Keratinocyte (primary cell): ENCODE results near the gene FBLN1. TPM values are rescaled to one million over a fixed set of nuclear protein-coding genes. Genes with fewer than 3 reads are reported as not detected.
A peak's percentile ranks its signal among the peaks of the same experiment; 100 is the strongest.

Experiments used
- DNase-seq: peaks from one replicate; pipeline ENCODE4 v3.0.0-alpha.2; 2011; ENCODE audit warnings: low read depth, missing footprints, low spot score
- FAIRE-seq: peaks from 2 replicates; lab custom pipeline; 2011; peaks lifted over from hg19 to GRCh38; lab: Jason Lieb, UNC
- H2AFZ ChIP-seq: 2 replicates; pipeline ENCODE4 v1.6.0; 2012; ENCODE audit warnings: low read length, control low read depth, inconsistent platforms; ENCODE audit not compliant: control insufficient read depth
- H3K27ac ChIP-seq: 2 replicates; pipeline ENCODE4 v1.5.1; 2011; ENCODE audit warnings: low read length; ENCODE audit not compliant: control insufficient read depth, insufficient read depth
- H3K27me3 ChIP-seq: 3 replicates; pipeline ENCODE4 v1.6.0; 2011; ENCODE audit warnings: low read length; ENCODE audit not compliant: control insufficient read depth, insufficient read depth; ENCODE audit errors: extremely low read depth
- H3K36me3 ChIP-seq, 2 experiments: 2 replicates in 1 of 2; 3 replicates in 1 of 2; pipeline ENCODE4 v1.5.1; 2011; ENCODE audit warnings: low read length in 2 of 2, mild to moderate bottlenecking in 1 of 2; ENCODE audit not compliant: control insufficient read depth in 2 of 2, insufficient read depth in 2 of 2; ENCODE audit errors: extremely low read depth in 1 of 2
- H3K4me1 ChIP-seq: 3 replicates; pipeline ENCODE4 v1.5.1; 2011; ENCODE audit warnings: low read length; ENCODE audit not compliant: control insufficient read depth, insufficient read depth; ENCODE audit errors: extremely low read depth
- H3K4me2 ChIP-seq: 3 replicates; pipeline ENCODE4 v1.6.0; 2011; ENCODE audit warnings: low read depth, low read length; ENCODE audit not compliant: control insufficient read depth, insufficient read depth; ENCODE audit errors: extremely low read depth
- H3K4me3 ChIP-seq, 3 experiments: fragments of 200-600 bp in 1 of 3; sonication (generic) in 1 of 3; 2 replicates in 2 of 3; 3 replicates in 1 of 3; pipeline ENCODE4 v1.5.1; 2011 to 2016; ENCODE audit warnings: low read length in 3 of 3, mild to moderate bottlenecking in 3 of 3, control low read depth in 2 of 3, inconsistent platforms in 1 of 3, low read depth in 1 of 3, mixed read lengths in 1 of 3, mixed run types in 1 of 3, moderate library complexity in 1 of 3; ENCODE audit not compliant: control insufficient read depth in 2 of 3, insufficient read depth in 2 of 3; ENCODE audit errors: extremely low read depth in 1 of 3
- H3K79me2 ChIP-seq: 2 replicates; pipeline ENCODE4 v1.6.0; 2012; ENCODE audit warnings: low read length; ENCODE audit not compliant: control insufficient read depth, insufficient read depth
- H3K9ac ChIP-seq: 3 replicates; pipeline ENCODE4 v1.6.0; 2011; ENCODE audit warnings: low read length; ENCODE audit not compliant: control insufficient read depth, insufficient read depth; ENCODE audit errors: extremely low read depth
- H3K9me1 ChIP-seq: 3 replicates; pipeline ENCODE4 v1.6.0; 2011; ENCODE audit warnings: low read length; ENCODE audit not compliant: control insufficient read depth, insufficient read depth; ENCODE audit errors: extremely low read depth
- H3K9me3 ChIP-seq: 2 replicates; pipeline ENCODE4 v1.5.1; 2012; ENCODE audit warnings: low read depth, low read length; ENCODE audit not compliant: control insufficient read depth
- H4K20me1 ChIP-seq: 3 replicates; pipeline ENCODE4 v1.6.0; 2011; ENCODE audit warnings: low read length; ENCODE audit not compliant: control insufficient read depth, insufficient read depth; ENCODE audit errors: extremely low read depth
- EZH2 ChIP-seq: IDR thresholded peaks from one replicate; pipeline ENCODE4 v1.6.1; 2012; ENCODE audit warnings: inconsistent platforms, mild to moderate bottlenecking, low read length, moderate library complexity
- dilution Hi-C: fragments of 300-500 bp; cut with MboI; formaldehyde crosslinking; loops from one replicate; pipeline ENCODE4 v1.7.0; 2020; ENCODE audit warnings: low sequenced_read_pairs; ENCODE audit not compliant: extremely low pct_ligation_motif_present
- polyA plus RNA-seq, 5 experiments: library from polyadenylated mRNA; depleted of rRNA in 3 of 5; stranded (reverse) in 3 of 5; stranded (forward) in 1 of 5; unstranded in 1 of 5; fragments of >200 nt; gene quantifications; 1 replicate in 1 of 5; 2 replicates in 3 of 5; 3 replicates in 1 of 5; pipeline versions ENCODE4 v1.2.1 to v1.2.3, GENCODE V29; 2011 to 2012; ENCODE audit warnings: missing spikeins in 2 of 5, low read depth in 1 of 5, low replicate concordance in 1 of 5
- TF ChIP-seq, protein P1 (sequence below), 3 experiments: IDR thresholded peaks in 1 of 3; conservative IDR thresholded peaks in 1 of 3; optimal IDR thresholded peaks in 1 of 3; 2 replicates in 2 of 3; 3 replicates in 1 of 3; pipeline versions ENCODE3 to v1.5.1; 2011; ENCODE audit warnings: low read length in 3 of 3, mild to moderate bottlenecking in 3 of 3, moderate library complexity in 2 of 3, control low read depth in 1 of 3, inconsistent platforms in 1 of 3; ENCODE audit not compliant: insufficient read depth in 2 of 3; ENCODE audit errors: extremely low read depth in 1 of 3

FBLN1 gene
- polyA plus RNA-seq, 1 donor (not counting 4 experiments of a cell fraction or from before 2014, with no cell fraction given), result 13.7 TPM

DNA sequence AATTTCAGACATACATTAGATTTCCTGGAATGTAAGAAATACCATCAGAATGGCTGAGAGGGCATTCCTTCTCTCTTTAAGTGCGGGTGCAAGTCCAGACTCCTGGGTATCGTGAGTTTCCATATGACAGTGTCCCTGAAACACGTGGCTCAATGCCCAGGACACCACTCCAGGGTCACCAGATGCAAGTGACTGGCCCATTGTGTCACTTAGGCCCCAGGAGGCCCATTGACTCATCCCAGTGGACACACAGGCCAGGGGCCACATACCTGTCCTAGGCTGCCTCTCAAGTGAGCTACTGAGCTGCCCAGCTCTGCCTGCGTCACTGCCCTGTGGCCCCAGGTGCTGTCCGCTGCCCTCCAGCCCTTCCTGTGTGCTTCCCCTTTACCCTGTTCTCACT, 18.5 kb downstream of the FBLN1 start:
- H3K4me2 ChIP-seq, result no peak overlapping the region
- no peak overlapping the region for H3K4me3 ChIP-seq
- no peaks in the 10 kb centered on the region for H3K9me3 ChIP-seq
- H4K20me1 ChIP-seq, result no peaks in the 10 kb centered on the region
- no peak for FAIRE-seq
- no peak overlapping the region for H2AFZ ChIP-seq
- peaks cover 4% of the 10 kb centered on the region for H3K4me1 ChIP-seq
- H3K9me1 ChIP-seq, result no peaks in the 10 kb centered on the region
- no peak overlapping the region for H3K27ac ChIP-seq
- H3K27me3 ChIP-seq, result no peaks in the 10 kb centered on the region
- DNase-seq, result no peak
- no peaks in the 10 kb centered on the region for H3K36me3 ChIP-seq
- dilution Hi-C loops, result no loop called here
- no peak for TF ChIP-seq EZH2
- TF ChIP-seq, protein P1, sequence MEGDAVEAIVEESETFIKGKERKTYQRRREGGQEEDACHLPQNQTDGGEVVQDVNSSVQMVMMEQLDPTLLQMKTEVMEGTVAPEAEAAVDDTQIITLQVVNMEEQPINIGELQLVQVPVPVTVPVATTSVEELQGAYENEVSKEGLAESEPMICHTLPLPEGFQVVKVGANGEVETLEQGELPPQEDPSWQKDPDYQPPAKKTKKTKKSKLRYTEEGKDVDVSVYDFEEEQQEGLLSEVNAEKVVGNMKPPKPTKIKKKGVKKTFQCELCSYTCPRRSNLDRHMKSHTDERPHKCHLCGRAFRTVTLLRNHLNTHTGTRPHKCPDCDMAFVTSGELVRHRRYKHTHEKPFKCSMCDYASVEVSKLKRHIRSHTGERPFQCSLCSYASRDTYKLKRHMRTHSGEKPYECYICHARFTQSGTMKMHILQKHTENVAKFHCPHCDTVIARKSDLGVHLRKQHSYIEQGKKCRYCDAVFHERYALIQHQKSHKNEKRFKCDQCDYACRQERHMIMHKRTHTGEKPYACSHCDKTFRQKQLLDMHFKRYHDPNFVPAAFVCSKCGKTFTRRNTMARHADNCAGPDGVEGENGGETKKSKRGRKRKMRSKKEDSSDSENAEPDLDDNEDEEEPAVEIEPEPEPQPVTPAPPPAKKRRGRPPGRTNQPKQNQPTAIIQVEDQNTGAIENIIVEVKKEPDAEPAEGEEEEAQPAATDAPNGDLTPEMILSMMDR (optimal IDR thresholded peaks at IDR 0.05 in 1 of 3, IDR thresholded peaks at IDR 0.05 in 1 of 3, conservative IDR thresholded peaks at IDR 0.05 in 1 of 3; ENCODE audit: extremely low read depth in 1 of 3, insufficient read depth in 2 of 3, low read length in 3 of 3), result no peak
- H3K9ac ChIP-seq, result no peak overlapping the region
- H3K79me2 ChIP-seq, result no peaks in the 10 kb centered on the region

- Histone ChIP-seq H3K79me2 (no peaks in the 10 kb centered on the region), H3K36me3 (no peaks in the 10 kb centered on the region), H3K4me1 (peaks cover 9% of the 10 kb centered on the region), H4K20me1 (no peaks in the 10 kb centered on the region), H3K27me3 (no peaks in the 10 kb centered on the region), H3K27ac (no peak overlapping the region), H2AFZ (peak overlapping the region; percentile 12), H3K4me3 (no peak overlapping the region), H3K9me1 (no peaks in the 10 kb centered on the region), H3K4me2 (no peak overlapping the region), H3K9me3 (no peaks in the 10 kb centered on the region), H3K9ac (no peak overlapping the region)
- TF ChIP-seq, protein P1 (optimal IDR thresholded peaks at IDR 0.05 in 1 of 3, IDR thresholded peaks at IDR 0.05 in 1 of 3, conservative IDR thresholded peaks at IDR 0.05 in 1 of 3; ENCODE audit: extremely low read depth in 1 of 3, insufficient read depth in 2 of 3, low read length in 3 of 3), result no peak
- TF ChIP-seq EZH2, result no peak
- FAIRE-seq (no peak), DNase-seq (no peak)
- dilution Hi-C loops, result no loop called here
Measured at GRCh38 chr22:45522462-45522861, 19.8 kb downstream of the FBLN1 start.
